Measurements from ENCODE around the gene RNF2.
"Not testable (repeated sequence)": the region's sequence is repeated elsewhere in the genome, so short reads cannot be mapped to it uniquely, and the experiment has no call there.

Gene RNF2

DNA sequence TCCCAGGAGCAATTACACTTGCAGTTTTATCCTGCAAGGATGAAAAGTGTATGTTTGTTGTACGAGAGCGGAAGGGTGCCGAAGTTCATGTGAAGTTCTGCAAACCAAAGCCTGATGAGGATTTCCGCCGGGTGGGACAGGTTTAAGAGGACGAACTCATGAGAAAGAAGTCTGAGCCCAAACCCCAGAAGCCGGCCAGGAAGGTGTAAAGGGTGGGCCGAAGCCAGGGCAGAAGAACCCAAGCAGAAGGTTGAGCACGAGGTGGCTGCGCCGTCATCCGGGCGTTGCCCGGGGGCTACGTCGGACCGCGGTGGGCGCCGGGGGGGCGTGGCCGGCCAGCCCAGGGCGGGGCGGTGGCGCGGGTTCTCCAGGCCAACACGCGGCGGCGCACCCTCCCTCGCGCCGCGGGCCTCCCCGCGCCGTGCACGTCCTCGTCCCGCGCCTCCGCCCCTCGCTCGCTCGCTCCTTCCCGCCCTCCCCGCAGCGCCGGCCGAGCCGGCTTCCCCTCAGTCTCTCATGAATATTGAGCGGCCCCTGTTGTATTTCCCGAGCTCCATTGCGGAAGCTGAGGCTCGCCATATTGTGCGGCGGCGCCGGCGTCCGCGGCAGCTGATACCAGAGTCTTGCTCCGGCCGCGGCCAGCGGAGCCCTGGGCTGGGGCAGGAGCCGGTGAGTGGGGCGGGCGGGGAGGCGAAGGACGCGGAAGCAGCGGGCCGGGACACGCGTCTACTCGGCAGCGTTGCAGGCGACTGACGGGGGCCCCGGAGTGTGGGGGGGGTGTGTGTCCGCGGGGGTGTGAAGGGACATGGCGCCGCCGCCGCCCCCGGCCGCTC, at the start of gene RNF2:
RNF2 (plus strand) TSS at position 578 of the 833 bp plus-strand sequence. CDS start 41,996 bp downstream, outside the sequence.
- DNase-seq, result peak; percentile 94

DNA sequence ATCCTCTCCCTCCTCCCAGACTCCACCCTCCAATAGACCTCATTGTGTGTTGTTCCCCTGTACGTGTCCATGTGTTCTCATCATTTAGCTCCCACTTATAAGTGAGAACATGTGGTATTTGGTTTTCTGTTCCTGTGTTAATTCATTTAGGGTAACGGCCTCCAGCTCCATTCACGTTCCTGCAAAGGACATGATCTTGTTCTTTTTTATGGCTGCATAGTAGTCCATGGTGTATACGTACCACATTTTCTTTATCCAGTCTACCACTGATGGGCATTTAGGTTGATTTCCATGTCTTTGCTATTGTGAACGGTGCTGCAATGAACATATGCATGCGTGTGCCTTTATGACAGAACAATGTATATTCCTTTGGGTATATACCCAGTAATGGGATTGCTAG, 45.4 kb upstream of the RNF2 start:
- DNase-seq, result not testable (repeated sequence)

DNA sequence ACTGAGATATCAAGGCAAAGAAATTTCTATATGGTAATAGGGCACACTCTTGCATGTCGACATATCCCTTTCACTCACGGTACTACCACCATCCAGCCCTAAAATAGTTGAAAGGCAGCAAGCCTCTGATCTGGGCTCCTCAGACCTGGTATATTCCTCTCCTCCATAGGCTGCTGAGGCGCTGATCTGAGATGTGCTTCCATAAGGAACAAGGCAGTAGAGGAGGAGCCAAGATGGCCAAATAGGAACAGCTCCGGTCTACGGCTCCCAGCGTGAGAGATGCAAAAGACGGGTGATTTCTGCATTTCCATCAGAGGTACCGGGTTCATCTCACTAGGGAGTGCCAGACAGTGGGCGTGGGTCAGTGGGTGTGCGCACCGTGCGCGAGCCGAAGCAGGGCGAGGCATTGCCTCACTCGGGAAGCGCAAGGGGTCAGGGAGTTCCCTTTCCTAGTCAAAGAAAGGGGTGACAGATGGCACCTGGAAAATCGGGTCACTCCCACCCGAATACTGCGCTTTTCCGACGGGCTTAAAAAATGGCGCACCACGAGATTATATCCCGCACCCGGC, 44.0 kb upstream of the RNF2 start:
- DNase-seq, result not testable (repeated sequence)

DNA sequence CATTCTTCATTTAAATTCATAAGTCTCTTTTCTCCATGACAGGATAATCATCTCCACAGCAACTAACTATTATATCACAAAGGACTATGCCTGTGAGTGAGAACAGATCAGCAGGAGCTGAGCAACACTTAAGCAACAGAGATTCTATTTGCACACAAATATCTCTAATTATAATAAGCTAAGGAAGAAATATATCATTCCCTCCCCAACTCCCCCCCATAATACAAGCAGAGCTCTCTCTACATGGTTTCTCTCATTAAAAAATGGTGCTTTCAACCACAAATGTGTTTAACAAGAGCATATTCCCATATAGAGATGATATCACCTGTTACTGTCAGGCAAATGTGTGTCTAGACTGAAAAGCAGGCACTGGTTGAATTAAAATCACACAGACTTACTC, 36.5 kb upstream of the RNF2 start:
- DNase-seq, result no peak

DNA sequence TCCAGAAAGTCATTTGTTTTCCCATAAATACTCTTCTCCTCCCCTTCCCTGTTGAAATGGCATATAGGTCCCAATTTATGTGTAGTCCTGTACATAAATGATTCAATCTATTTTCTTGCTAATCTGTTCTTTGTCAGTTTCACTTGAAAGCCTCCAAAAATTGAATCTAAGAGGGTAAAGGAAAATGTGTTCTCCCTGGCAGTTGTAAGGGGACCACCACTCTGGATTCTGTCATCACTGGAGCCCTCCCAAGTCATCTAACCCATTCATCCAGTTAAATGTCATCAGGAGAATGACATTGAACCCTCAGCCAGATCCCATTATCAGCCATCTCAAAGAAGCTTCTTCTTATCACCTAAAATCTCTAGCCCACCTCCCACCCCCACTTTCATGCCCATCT, 35.0 kb upstream of the RNF2 start:
- no peak for DNase-seq

DNA sequence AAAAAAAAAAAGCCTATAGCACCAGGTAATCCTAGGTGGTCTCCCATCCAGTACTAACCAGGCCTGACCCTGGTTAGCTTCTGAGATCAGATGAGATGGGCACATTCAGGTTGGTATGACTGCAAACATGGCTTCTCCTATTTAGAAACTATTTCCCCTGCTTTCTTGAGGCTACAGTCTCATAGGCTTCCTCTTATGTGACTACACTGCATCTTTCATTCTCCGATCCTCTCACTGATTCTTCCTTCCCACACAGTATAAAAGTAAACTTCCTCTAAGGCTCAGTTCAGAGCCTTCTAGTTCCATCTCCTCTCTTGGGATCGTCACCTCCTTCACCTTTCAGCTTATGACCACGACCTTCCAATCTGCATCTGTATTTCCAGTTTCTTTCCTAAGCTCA, 30.4 kb upstream of the RNF2 start:
- no peak for DNase-seq

DNA sequence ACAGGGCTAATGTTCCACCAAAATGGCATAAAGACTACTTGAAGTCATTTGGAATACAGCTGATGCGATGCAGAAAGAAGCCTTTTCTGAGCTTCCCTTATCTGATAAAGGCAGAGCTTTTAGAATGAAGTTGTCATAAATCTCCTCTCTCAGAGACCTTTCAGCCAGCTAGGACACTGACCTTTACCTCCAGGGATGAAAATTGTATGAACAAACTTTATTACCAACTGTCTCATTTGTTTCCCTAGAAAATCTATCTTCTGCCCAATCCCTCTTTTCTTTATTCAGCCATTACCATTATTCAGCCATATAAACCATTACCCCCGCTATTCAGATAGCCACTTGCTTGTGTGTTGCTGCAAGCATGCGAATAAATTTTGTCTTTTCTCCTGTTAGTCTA, 29.7 kb upstream of the RNF2 start:
- DNase-seq, result no peak

DNA sequence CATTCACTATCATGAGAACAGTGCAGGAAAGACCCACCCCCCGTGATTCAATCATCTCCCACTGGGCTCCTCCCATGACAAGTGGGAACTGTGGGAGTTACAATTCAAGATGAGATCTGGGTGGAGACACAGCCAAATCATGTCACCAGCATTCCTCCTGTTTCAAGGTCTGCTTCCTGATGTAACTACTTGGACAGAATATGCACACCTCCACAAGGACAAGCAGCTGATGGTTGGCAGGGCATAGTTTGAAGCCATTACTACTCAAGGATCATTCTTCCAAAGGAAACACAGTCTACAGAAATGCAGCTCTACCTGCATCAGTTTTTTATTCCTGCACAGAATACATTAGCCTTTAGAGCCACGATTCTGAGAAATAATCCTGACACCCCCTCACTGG, 28.5 kb upstream of the RNF2 start:
- DNase-seq, result no peak

DNA sequence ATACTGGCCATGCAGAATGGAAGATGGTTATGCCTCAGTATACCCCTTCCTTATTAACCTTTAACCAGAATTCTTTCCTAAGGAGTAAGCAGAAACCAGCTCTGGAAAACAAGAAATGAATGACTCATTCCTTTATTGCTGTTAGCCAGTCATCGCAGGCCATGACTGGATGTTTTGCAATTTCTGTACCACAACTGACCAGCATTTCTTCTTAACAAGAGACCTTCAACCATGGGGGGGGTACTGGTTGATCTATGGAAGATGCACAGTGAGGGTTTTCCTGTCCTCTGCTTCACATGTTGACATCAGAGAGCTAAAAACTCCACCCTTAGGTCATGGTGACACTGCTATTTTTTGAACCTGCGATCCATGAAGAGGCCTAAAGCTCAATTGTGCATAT, 28.0 kb upstream of the RNF2 start:
- DNase-seq, result no peak

DNA sequence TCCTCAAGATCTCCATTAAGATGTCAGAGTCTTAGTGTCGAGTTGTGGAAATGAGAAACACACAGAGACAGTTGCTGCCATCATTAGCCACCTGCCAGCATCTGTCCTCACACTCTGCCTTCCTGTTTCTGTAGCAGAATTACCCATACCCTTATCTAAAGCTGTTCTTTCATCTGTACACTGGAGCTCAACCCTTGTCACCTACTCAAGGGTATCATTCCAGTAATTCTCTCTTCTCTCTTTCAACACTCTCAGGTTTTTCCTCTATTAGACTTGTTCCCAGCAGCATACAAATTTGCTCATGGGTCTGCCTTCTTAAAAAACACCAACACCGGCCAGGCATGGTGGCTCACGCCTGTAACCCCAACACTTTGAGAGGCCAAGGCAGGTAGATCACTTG, 27.4 kb upstream of the RNF2 start:
- DNase-seq, result no peak

DNA sequence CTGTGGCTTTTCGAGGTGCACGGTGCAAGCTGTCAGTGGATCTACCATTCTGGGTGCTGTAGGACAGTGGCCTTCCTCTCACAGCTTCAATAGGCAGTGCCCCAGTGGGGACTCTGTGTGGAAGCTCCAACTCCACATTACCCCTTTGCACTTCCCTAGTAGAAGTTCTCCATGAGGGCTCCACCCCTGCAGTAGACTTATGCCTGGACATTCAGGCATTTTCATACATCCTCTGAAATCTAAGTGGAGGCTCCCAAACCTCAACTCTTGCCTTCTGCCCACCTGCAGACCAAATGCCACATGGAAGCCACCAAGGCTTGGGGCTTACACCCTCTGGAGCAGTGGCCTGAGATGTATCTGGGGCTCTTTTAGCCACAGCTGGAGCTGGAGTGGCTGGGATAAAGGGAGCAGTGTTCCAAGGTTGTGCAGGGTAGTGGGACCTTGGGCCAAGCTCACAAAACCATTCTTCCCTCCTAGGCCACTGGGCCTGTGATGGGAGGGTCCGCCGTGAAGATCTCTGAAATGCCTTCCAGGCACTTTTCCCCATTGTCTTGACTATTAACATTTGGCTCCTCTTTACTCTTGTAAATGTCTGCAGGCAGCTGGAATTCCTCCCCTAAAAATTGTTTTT, 18.0 kb upstream of the RNF2 start:
- no peak for DNase-seq

DNA sequence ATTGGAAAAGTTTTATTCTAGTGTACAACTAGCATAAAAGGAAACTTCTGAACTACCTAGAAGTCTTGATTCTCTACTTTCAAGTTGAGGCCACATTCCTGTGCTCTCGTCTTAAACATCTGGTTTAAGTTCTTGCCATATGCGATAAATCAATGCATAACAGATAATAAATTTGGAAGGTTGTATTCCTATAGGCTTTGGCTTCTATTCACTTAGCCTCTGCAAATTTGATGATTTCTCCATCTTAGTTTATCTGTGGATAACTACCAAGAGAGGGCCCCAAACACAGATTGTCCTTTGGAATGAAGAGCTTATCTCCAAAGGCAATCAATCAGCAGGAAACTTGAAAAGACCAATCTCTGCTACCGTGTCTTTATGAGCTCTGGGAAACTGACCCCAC, 11.7 kb upstream of the RNF2 start:
- no peak for DNase-seq

DNA sequence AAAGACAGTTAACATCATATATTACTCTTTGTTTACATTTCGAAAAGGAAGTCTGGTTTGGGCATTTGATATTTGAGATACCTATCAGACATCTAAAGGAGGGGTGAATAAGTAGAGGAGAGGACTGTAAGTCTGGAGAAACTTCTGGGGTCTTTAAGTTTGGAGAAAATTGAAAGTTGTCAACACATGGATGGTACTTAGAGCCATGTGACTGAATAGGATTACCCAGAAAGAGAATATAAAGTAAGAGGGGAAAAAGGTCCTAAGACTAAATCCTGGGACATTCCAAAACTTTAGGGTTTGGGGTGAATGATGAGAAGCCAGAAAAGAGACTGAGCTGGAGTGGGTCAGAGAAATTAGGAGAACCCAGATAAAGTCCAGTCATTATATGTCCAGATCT, 10.1 kb upstream of the RNF2 start:
- DNase-seq, result no peak

DNA sequence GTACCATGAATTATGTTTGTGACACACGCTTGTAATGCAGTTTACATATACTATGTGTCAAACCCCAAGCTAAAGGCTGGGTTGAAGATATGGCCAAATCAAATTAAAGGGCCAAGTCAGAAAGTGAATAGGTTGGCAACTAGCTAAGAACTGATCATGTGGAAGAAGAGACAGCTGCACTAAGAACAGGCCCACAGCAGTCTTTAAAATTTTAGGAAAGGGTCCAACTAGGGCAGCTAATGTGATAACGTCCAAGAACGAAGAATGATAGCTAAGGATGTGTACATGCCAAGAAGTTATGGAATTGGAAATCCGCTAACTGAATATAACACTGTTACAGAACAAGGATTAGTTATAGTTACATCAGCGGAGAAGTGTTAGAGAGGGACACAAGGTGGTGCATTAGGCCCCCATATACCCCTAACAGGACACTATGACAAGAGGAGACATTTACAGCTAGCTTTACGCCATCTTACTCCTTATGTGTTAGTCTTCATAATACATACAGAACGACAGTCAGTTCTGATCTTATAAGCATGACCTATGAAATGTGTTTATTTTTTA, 6.5 kb upstream of the RNF2 start:
- no peak for DNase-seq

DNA sequence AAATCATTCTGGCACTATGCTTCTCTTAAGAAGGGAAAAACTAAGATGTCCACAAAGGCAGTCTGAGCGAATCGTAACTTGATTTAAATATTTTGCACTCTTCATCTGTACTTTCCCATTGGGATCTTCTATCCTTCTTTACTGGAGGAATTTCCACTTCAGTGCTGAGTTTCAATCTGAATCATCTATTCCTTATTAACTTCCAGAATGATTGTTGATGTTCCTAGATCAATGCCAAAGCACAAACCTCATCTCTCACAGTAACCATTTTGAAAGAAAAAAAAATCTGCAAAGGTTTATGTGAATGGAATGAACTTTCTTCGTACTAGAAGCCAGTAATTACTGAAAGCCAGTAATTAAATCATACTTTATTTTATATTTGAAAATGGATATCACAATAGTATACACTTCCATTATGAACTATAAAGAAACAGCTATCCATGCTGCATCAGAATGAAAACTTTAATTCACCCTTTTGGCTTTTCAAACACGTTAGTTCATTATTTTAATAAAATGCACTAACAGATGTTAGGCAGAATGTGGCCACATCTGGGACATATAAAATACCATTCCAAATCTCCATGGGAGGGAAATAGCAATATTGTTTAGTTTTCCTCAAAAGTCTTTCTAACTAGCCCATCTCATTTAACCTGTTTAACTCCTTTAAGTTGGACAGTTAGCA, 5.5 kb upstream of the RNF2 start:
- peak; percentile 26 for DNase-seq

DNA sequence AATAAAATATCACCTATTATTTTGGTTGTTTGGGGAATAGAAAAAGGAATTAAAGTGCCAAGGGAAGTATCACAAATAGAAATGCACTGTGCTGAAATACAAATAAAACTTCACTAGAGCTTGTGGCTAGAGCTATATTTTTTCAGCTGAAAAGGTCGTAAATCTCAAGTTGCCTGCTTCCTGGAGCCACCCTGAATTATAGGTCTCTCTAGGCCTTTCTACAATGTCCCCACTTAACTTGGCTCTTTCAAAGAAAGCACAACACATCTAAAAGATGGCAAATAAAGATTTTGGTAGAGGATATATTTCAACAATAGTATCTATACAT, 5.0 kb upstream of the RNF2 start:
- no peak for DNase-seq

DNA sequence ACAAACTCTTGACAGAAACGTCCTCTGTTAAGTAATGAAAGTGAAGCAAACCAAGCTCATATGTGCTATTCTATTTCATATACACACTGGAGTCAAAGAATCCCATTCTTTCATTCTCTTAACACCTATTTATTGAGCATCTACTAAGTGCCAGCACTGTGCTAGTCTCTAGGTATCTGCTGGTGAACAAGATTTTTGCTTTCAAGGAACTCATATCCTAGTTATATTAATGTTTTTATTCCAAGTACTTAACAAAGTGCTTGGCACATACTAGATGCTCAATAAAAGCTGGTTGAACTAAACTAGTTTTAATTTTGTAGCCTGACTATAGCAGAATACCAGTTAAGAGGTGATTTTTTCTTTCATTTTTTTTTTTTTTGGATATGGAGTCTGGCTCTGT, 3.6 kb upstream of the RNF2 start:
- DNase-seq, result no peak

DNA sequence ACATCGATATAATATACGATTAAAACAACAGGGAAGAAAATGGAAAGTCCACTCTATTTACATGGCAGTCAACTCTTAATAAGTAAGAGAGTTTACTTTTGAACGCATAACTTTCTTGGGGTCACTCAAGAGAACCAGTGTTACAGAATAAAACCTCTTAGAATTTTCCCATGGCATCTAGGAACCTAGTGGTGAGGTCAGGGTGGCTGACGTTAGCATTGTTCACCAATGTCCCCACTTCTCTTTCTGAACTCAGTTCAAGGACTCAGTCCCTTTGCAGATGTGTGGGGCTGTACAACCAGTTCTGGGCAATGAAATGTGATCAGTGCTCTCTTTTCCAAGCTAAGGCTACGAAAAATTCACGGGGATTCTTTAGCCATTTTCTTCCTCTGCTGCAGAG, 2.6 kb upstream of the RNF2 start:
- DNase-seq, result no peak

DNA sequence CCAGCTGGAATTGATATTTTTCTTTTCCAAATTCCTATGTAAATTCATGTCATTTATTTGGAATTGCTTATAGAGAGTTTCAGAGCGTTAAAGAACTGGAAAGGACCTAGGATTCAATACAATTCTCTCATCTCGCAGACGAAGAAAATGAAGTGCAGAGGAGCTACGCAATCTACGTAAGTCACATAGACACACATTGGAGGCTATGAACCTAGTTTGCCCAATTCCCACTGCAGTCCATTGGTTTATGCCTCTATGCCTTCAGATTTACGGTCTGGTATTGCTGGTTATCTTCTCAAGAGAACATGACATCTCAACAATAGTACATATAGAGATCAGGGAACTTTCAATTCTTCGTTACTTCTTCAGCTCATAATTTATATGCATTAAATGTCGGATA, 971 bp upstream of the RNF2 start:
- DNase-seq, result no peak

DNA sequence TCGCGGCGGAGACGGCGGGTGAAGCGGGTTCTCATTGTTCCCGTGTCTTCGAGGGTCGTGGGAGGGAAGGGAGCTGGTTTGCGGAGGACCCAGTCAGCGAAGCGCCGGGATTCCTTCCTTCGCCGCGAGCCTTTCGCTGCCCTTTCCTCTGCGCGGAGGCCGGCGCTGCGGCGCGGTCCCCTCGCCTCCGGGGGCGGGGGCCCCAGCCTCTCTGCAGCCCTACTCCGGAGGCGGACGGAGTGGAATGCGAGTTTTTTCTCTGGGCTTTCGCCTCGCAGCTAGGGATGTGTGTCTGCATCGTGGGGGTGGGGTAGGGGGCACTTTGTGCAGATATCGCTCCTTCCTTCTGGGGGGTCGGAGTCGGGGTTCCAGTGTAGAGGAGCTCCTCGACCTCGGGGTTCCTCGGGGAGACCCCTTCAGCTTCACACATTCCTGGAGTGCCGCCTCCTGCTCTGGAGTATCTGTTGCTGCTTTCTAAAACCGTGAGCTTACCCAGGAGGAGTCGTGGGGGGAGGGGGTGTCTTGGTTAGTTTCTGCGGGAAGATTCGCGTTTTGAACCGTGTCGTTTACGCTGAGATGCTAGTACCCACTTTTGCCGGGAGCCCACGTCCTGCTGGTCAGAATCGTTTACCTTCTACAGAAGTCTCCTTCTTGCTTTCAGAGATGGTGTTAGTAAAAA, 595 bp downstream of the RNF2 start:
- DNase-seq, result peak; percentile 77

DNA sequence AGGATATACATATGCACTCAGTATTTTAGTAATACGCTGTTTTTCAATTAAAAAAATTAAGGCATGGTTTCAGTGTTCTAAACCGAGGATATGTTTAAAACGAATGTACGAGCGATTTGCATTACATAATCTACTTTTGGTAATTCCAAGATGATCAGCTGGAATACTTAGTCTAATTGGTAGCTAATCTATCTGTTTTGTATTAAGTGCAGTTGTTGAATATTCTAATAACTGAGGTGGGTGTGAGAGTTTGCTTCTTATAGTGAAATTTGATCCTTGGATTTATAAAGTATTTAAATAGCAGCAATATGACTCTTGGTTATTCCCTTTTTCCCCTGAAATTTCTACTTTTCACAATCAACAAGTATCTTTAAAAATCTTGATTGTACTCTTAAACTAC, 1.3 kb downstream of the RNF2 start:
- no peak for DNase-seq

DNA sequence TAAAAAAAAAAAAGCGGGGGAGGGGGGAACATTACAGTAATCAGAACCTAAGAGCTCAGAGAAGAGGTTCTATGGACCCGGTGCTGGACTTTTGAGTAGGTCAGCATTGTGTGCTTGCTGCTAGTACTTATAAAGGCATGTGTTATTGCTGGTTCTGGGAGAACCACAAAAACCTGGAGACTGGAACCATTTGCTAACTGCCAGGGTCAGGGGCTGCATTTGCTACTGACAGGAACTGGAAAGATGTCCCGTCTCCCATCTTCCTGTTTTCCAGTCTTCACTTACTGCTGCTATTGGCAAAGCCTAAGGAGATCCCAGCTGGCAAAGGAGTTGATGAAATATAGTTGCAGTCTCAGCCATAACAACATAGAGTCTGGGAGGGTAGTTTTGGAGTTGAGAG, 4.3 kb downstream of the RNF2 start:
- DNase-seq, result no peak

All from eye (tissue), 1 donor.